ENCODE data around the gene EHMT1. TPM values are rescaled to one million over a fixed set of nuclear protein-coding genes. Genes with fewer than 3 reads are reported as not detected.

EHMT1 gene
- total and polyA plus RNA-seq, 9 of the 15 experiments (the other 6 are each of a cell fraction or from before 2014, with no cell fraction given): 2.2 to 76.0 (median 36.4) TPM

DNA sequence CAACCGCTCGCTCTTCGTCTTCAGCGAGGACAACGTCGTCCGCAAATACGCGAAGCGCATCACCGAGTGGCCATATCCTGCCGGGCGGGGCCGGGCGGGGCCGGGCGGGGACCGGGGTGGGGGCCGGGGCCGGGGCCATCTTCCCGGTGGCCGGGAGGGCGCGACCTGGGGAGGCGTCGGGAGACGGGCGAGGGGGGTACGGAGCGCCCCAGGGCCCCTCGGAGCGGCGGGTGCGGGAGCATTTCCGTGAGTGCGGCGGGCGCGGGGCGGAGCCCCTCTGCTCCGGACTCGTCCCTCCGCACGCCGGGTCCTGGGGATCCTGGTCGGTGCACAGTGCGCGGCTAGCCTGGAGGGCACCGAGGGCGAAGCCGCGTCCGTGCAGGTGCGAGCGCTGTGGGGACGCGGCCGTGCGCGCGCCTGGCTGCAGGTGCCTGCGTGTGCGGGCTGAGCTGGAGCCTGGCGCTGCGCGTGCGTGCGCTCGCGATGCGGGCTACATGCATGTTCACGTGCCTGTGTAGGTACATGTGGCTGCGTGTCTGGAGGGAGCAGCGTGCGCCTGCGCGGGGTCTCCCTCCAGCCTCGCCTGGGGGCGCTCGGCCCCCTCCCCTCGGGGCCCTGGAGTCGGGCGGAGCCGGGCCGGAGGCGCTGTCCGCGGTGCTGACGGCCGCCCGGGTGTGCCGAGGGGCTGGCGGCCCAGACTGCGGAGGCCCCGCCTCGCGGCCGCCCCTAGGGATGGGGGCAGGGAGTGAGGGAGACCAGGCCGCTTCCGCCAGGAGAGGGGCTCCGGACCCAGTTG, 259.5 kb downstream of the EHMT1 start (continued):
- TF ChIP-seq TEAD1 (CRISPR knock-in tag; IDR thresholded peaks at IDR 0.05) (peak in 1 of 2 experiments; percentile 70; a peak in 1 of 4 replicates), POLR2G (IDR thresholded peaks at IDR 0.05; ENCODE audit: low read depth, low read length) (no peak), SMC3 (conservative IDR thresholded peaks at IDR 0.05; ENCODE audit: insufficient read depth, low read depth, low read length) (no peak), RNF2 (IDR thresholded peaks at IDR 0.05) (no peak), MAZ (CRISPR knock-in tag; conservative IDR thresholded peaks at IDR 0.05 in 1 of 2, IDR thresholded peaks at IDR 0.05 in 1 of 2) (peak in 1 of 2 experiments; percentile 48; a peak in 1 of 4 replicates), KLF10 (CRISPR knock-in tag; IDR thresholded peaks at IDR 0.05) (no peak), NCOR1 (IDR thresholded peaks at IDR 0.05) (no peak), ZNF764 (CRISPR knock-in tag; IDR thresholded peaks at IDR 0.05; ENCODE audit: low read depth) (no peak), ARNT (IDR thresholded peaks at IDR 0.05) (no peak), EHMT2 (IDR thresholded peaks at IDR 0.05) (peak; percentile 69), HMGN3 (IDR thresholded peaks at IDR 0.05; ENCODE audit: borderline replicate concordance, extremely low read depth, insufficient read length, low read depth, low read length) (no peak)
- TF ChIP-seq, protein P1, sequence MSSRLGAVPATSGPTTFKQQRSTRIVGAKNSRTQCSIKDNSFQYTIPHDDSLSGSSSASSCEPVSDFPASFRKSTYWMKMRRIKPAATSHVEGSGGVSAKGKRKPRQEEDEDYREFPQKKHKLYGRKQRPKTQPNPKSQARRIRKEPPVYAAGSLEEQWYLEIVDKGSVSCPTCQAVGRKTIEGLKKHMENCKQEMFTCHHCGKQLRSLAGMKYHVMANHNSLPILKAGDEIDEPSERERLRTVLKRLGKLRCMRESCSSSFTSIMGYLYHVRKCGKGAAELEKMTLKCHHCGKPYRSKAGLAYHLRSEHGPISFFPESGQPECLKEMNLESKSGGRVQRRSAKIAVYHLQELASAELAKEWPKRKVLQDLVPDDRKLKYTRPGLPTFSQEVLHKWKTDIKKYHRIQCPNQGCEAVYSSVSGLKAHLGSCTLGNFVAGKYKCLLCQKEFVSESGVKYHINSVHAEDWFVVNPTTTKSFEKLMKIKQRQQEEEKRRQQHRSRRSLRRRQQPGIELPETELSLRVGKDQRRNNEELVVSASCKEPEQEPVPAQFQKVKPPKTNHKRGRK (tag; IDR thresholded peaks at IDR 0.05): no peak
- TF ChIP-seq, protein P2, sequence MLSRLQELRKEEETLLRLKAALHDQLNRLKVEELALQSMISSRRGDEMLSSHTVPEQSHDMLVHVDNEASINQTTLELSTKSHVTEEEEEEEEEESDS (CRISPR knock-in tag; IDR thresholded peaks at IDR 0.05): no peak
- TF ChIP-seq, protein P3, sequence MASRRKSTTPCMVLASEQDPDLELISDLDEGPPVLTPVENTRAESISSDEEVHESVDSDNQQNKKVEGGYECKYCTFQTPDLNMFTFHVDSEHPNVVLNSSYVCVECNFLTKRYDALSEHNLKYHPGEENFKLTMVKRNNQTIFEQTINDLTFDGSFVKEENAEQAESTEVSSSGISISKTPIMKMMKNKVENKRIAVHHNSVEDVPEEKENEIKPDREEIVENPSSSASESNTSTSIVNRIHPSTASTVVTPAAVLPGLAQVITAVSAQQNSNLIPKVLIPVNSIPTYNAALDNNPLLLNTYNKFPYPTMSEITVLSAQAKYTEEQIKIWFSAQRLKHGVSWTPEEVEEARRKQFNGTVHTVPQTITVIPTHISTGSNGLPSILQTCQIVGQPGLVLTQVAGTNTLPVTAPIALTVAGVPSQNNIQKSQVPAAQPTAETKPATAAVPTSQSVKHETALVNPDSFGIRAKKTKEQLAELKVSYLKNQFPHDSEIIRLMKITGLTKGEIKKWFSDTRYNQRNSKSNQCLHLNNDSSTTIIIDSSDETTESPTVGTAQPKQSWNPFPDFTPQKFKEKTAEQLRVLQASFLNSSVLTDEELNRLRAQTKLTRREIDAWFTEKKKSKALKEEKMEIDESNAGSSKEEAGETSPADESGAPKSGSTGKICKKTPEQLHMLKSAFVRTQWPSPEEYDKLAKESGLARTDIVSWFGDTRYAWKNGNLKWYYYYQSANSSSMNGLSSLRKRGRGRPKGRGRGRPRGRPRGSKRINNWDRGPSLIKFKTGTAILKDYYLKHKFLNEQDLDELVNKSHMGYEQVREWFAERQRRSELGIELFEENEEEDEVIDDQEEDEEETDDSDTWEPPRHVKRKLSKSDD (conservative IDR thresholded peaks at IDR 0.05; ENCODE audit: low read length): no peak
- TF ChIP-seq, protein P4, sequence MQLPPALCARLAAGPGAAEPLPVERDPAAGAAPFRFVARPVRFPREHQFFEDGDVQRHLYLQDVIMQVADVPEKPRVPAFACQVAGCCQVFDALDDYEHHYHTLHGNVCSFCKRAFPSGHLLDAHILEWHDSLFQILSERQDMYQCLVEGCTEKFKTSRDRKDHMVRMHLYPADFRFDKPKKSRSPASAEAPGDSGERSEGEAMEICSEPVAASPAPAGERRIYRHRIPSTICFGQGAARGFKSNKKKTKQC (CRISPR knock-in tag; IDR thresholded peaks at IDR 0.05): peak; percentile 74; the same call in 1 of the 2 replicates
- TF ChIP-seq, protein P5, sequence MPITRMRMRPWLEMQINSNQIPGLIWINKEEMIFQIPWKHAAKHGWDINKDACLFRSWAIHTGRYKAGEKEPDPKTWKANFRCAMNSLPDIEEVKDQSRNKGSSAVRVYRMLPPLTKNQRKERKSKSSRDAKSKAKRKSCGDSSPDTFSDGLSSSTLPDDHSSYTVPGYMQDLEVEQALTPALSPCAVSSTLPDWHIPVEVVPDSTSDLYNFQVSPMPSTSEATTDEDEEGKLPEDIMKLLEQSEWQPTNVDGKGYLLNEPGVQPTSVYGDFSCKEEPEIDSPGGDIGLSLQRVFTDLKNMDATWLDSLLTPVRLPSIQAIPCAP (CRISPR knock-in tag; IDR thresholded peaks at IDR 0.05; ENCODE audit: borderline replicate concordance): no peak
- TF ChIP-seq, protein P6, sequence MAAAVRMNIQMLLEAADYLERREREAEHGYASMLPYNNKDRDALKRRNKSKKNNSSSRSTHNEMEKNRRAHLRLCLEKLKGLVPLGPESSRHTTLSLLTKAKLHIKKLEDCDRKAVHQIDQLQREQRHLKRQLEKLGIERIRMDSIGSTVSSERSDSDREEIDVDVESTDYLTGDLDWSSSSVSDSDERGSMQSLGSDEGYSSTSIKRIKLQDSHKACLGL (CRISPR knock-in tag; IDR thresholded peaks at IDR 0.05; ENCODE audit: borderline replicate concordance, poor library complexity, severe bottlenecking): no peak
